Measurements from ENCODE around the gene CES2. TPM values are rescaled to one million over a fixed set of nuclear protein-coding genes. Genes with fewer than 3 reads are reported as not detected.
"Not testable (repeated sequence)": the region's sequence is repeated elsewhere in the genome, so short reads cannot be mapped to it uniquely, and the experiment has no call there.

Gene CES2
- total RNA-seq, 1 experiment from 2014 or later, result 13.3 TPM

DNA sequence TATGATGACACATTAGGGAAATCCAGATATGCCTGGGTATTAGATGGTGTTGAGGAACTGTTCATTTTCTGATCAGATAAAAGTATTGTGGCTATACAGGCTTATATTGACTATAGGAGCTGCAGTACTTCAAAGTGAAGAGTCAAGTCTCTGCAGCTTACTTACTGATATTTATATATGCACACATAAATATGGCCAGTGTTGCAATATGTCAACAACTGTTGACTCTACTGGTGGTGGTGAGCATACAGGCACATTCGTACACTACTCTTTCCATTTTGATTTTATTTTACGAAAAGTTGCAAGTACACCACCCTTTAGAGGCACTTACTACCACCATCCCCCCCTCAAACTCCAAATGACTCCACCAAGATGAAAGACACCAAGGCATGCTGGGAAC, 3.7 kb upstream of the CES2 start:
- H3K9me3 ChIP-seq (ENCODE audit: low read length), result no peaks in the 10 kb centered on the region
- 0 out of 2 replicates have a peak, but pooled peaks cover 9% of the 10 kb centered on the region for H3K36me3 ChIP-seq (ENCODE audit: insufficient read depth, low read length)
- no peaks in the 10 kb centered on the region for H3K9me2 ChIP-seq (replicated peaks; ENCODE audit: insufficient read depth, low read length)
- H3K27ac ChIP-seq (ENCODE audit: low read length), result no peak overlapping the region
- no peak overlapping the region for H2AFZ ChIP-seq (ENCODE audit: low read length)
- H3K4me1 ChIP-seq (ENCODE audit: low read length), result peaks cover 33% of the 10 kb centered on the region
- no peak overlapping the region for H3K4me2 ChIP-seq (ENCODE audit: low read depth, low read length, poor library complexity, severe bottlenecking)
- H3K27me3 ChIP-seq (ENCODE audit: low read length), result no peaks in the 10 kb centered on the region
- H3K79me2 ChIP-seq (ENCODE audit: low read length), result peaks cover 42% of the 10 kb centered on the region
- no peak overlapping the region for H3K9ac ChIP-seq (ENCODE audit: low read length)
- H4K20me1 ChIP-seq (ENCODE audit: insufficient read depth, low read depth, low read length), result peaks cover 12% of the 10 kb centered on the region; the same call in 1 of the 2 replicates
- no peak overlapping the region for H3K4me3 ChIP-seq (ENCODE audit: low read length)
- DNase-seq, result no peak

GRCh38 chr16:66932076-66932475, 3.2 kb upstream of the CES2 start:
- no peaks in the 10 kb centered on the region for H3K27me3 ChIP-seq (ENCODE audit: low read length)
- no peak overlapping the region for H3K27ac ChIP-seq (ENCODE audit: low read length)
- H3K4me1 ChIP-seq (ENCODE audit: low read length), result peaks cover 29% of the 10 kb centered on the region
- peaks cover 42% of the 10 kb centered on the region for H3K79me2 ChIP-seq (ENCODE audit: low read length)
- DNase-seq, result no peak
- no peak overlapping the region for H3K4me3 ChIP-seq (ENCODE audit: low read length)
- no peaks in the 10 kb centered on the region for H3K9me3 ChIP-seq (ENCODE audit: low read length)
- H3K36me3 ChIP-seq (ENCODE audit: insufficient read depth, low read length), result 0 out of 2 replicates have a peak, but pooled peaks cover 9% of the 10 kb centered on the region
- no peak overlapping the region for H2AFZ ChIP-seq (ENCODE audit: low read length)
- no peaks in the 10 kb centered on the region for H3K9me2 ChIP-seq (replicated peaks; ENCODE audit: insufficient read depth, low read length)
- H4K20me1 ChIP-seq (ENCODE audit: insufficient read depth, low read depth, low read length), result peaks cover 12% of the 10 kb centered on the region; the same call in 1 of the 2 replicates
- no peak overlapping the region for H3K4me2 ChIP-seq (ENCODE audit: low read depth, low read length, poor library complexity, severe bottlenecking)
- no peak overlapping the region for H3K9ac ChIP-seq (ENCODE audit: low read length)

GRCh38 chr16:66933776-66934137, 1.6 kb upstream of the CES2 start:
- Histone ChIP-seq H3K27ac (ENCODE audit: low read length) (peak overlapping the region; percentile 42; the same call in 1 of the 2 replicates), H3K79me2 (ENCODE audit: low read length) (peaks cover 42% of the 10 kb centered on the region), H3K36me3 (ENCODE audit: insufficient read depth, low read length) (0 out of 2 replicates have a peak, but pooled peaks cover 9% of the 10 kb centered on the region), H3K9me2 (replicated peaks; ENCODE audit: insufficient read depth, low read length) (no peaks in the 10 kb centered on the region), H2AFZ (ENCODE audit: low read length) (0 out of 2 replicates have a peak overlapping the region, but pooled peaks have one; percentile 57), H3K9me3 (ENCODE audit: low read length) (no peaks in the 10 kb centered on the region), H3K9ac (ENCODE audit: low read length) (peak overlapping the region; percentile 93), H3K27me3 (ENCODE audit: low read length) (no peaks in the 10 kb centered on the region), H4K20me1 (ENCODE audit: insufficient read depth, low read depth, low read length) (peaks cover 12% of the 10 kb centered on the region; the same call in 1 of the 2 replicates), H3K4me1 (ENCODE audit: low read length) (peaks cover 25% of the 10 kb centered on the region), H3K4me2 (ENCODE audit: low read depth, low read length, poor library complexity, severe bottlenecking) (peak overlapping the region; percentile 96), H3K4me3 (ENCODE audit: low read length) (peak overlapping the region; percentile 100)
- no peak for DNase-seq

DNA sequence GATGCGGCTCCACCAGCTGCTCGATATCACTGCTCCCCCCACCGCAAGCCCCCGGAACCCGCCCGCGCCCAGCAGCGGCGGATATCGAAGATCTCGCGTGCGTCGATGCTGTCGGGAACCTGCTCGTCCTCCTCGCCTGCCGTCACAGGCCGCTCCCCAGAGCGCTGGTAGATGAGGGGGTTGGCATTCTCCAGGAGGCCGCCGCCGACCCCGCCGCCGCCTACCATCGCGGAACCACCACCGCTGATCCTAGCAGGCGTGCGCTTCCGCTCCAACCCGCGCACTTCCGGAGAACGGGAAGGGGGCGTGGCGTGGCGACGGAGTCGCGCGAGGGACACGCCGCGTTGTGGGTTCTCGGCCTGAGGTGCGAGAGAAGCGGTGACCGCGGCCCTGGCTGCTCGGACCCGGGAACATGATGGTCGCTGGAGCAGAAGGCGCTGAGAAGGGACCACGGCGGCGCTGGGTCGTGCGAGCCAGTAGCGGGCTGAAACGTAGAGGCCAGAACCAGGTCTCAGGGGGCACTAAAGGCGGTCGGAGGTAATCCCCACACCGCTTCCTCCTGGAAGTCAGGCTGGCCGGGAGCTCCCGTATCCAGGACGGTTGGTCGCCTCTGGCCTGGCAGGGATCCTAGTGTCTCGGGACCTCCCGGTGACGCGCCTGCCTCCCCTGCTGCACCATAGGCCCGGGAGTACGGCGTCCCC, 1.0 kb upstream of the CES2 start, which contains the start of gene CIAO2B:
CIAO2B (minus strand) TSS at position 265 of the 701 bp plus-strand sequence; CDS start at position 227, 38 bp downstream.
- Histone ChIP-seq H3K4me1 (ENCODE audit: low read length) (peaks cover 25% of the 10 kb centered on the region), H3K36me3 (ENCODE audit: insufficient read depth, low read length) (0 out of 2 replicates have a peak, but pooled peaks cover 12% of the 10 kb centered on the region), H3K9me2 (replicated peaks; ENCODE audit: insufficient read depth, low read length) (no peaks in the 10 kb centered on the region), H3K27me3 (ENCODE audit: low read length) (no peaks in the 10 kb centered on the region), H3K9ac (ENCODE audit: low read length) (peak within 1 kb of the TSS; percentile 93), H3K4me2 (ENCODE audit: low read depth, low read length, poor library complexity, severe bottlenecking) (peak within 1 kb of the TSS; percentile 96), H3K79me2 (ENCODE audit: low read length) (peaks cover 42% of the 10 kb centered on the region), H3K9me3 (ENCODE audit: low read length) (no peaks in the 10 kb centered on the region), H3K4me3 (ENCODE audit: low read length) (peak within 1 kb of the TSS; percentile 100), H2AFZ (ENCODE audit: low read length) (0 out of 2 replicates have a peak within 1 kb of the TSS, but pooled peaks have one; percentile 57), H4K20me1 (ENCODE audit: insufficient read depth, low read depth, low read length) (peaks cover 12% of the 10 kb centered on the region; the same call in 1 of the 2 replicates), H3K27ac (ENCODE audit: low read length) (peak within 1 kb of the TSS; percentile 48; the same call in 1 of the 2 replicates)
- peak; percentile 96 for DNase-seq

GRCh38 chr16:66934839-66935313, 440 bp upstream of the CES2 start:
- H3K9ac ChIP-seq (ENCODE audit: low read length), result peak overlapping the region; percentile 93
- H4K20me1 ChIP-seq (ENCODE audit: insufficient read depth, low read depth, low read length), result peaks cover 12% of the 10 kb centered on the region; the same call in 1 of the 2 replicates
- peaks cover 25% of the 10 kb centered on the region for H3K4me1 ChIP-seq (ENCODE audit: low read length)
- H3K36me3 ChIP-seq (ENCODE audit: insufficient read depth, low read length), result 0 out of 2 replicates have a peak, but pooled peaks cover 12% of the 10 kb centered on the region
- not testable (repeated sequence) for H3K9me3 ChIP-seq (ENCODE audit: low read length); DNase-seq; H3K27me3 ChIP-seq (ENCODE audit: low read length); H3K9me2 ChIP-seq (replicated peaks; ENCODE audit: insufficient read depth, low read length)
- H3K79me2 ChIP-seq (ENCODE audit: low read length), result peaks cover 42% of the 10 kb centered on the region
- H2AFZ ChIP-seq (ENCODE audit: low read length), result 0 out of 2 replicates have a peak overlapping the region, but pooled peaks have one; percentile 25
- peak overlapping the region; percentile 100 for H3K4me3 ChIP-seq (ENCODE audit: low read length)
- peak overlapping the region; percentile 96 for H3K4me2 ChIP-seq (ENCODE audit: low read depth, low read length, poor library complexity, severe bottlenecking)
- peak overlapping the region; percentile 48; the same call in 1 of the 2 replicates for H3K27ac ChIP-seq (ENCODE audit: low read length)

- Histone ChIP-seq H2AFZ (ENCODE audit: low read length) (no peak overlapping the region), H3K9me2 (replicated peaks; ENCODE audit: insufficient read depth, low read length) (no peaks in the 10 kb centered on the region), H3K4me3 (ENCODE audit: low read length) (no peak overlapping the region), H3K4me2 (ENCODE audit: low read depth, low read length, poor library complexity, severe bottlenecking) (no peak overlapping the region), H3K36me3 (ENCODE audit: insufficient read depth, low read length) (0 out of 2 replicates have a peak, but pooled peaks cover 11% of the 10 kb centered on the region), H3K9me3 (ENCODE audit: low read length) (no peaks in the 10 kb centered on the region), H3K4me1 (ENCODE audit: low read length) (peaks cover 25% of the 10 kb centered on the region), H3K9ac (ENCODE audit: low read length) (no peak overlapping the region), H3K79me2 (ENCODE audit: low read length) (peaks cover 42% of the 10 kb centered on the region), H3K27ac (ENCODE audit: low read length) (no peak overlapping the region), H3K27me3 (ENCODE audit: low read length) (no peaks in the 10 kb centered on the region), H4K20me1 (ENCODE audit: insufficient read depth, low read depth, low read length) (peaks cover 12% of the 10 kb centered on the region; the same call in 1 of the 2 replicates)
- DNase-seq, result no peak
Observed at GRCh38 chr16:66936462-66936861, 1.1 kb downstream of the CES2 start.

- Histone ChIP-seq H3K4me1 (ENCODE audit: low read length) (peaks cover 25% of the 10 kb centered on the region), H3K4me2 (ENCODE audit: low read depth, low read length, poor library complexity, severe bottlenecking) (no peak overlapping the region), H3K36me3 (ENCODE audit: insufficient read depth, low read length) (0 out of 2 replicates have a peak, but pooled peaks cover 6% of the 10 kb centered on the region), H3K4me3 (ENCODE audit: low read length) (no peak overlapping the region), H2AFZ (ENCODE audit: low read length) (no peak overlapping the region), H4K20me1 (ENCODE audit: insufficient read depth, low read depth, low read length) (peaks cover 12% of the 10 kb centered on the region; the same call in 1 of the 2 replicates), H3K27ac (ENCODE audit: low read length) (no peak overlapping the region), H3K27me3 (ENCODE audit: low read length) (no peaks in the 10 kb centered on the region), H3K9ac (ENCODE audit: low read length) (no peak overlapping the region), H3K9me2 (replicated peaks; ENCODE audit: insufficient read depth, low read length) (no peaks in the 10 kb centered on the region), H3K9me3 (ENCODE audit: low read length) (no peaks in the 10 kb centered on the region), H3K79me2 (ENCODE audit: low read length) (peaks cover 42% of the 10 kb centered on the region)
- peak; percentile 41 for DNase-seq
Observed at GRCh38 chr16:66936889-66937554, 1.7 kb downstream of the CES2 start.

Data from Karpas-422 (cell line).